Heart left ventricle (tissue), 13 donors: ENCODE data around the gene PTPN5.

ENCODE experiments used
- POLR2A ChIP-seq, 2 donors: fragments of 450-650 bp; IDR thresholded peaks; one replicate each; pipeline ENCODE4 v1.6.1; 2017; ENCODE audit warnings: antibody characterized with exemption in 2 of 2, mild to moderate bottlenecking in 2 of 2, moderate library complexity in 2 of 2
- TF ChIP-seq, protein P1 (sequence below), 12 donors: fragments of 200-600 bp; sonication (generic) in 4 of 12; IDR thresholded peaks; one replicate each; pipeline versions ENCODE4 v1.5.0 to v1.8.0; 2018 to 2022; ENCODE audit warnings: antibody characterized with exemption in 12 of 12, mild to moderate bottlenecking in 5 of 12
- donor health status: ischemic (EF 13 %, LVEDD 7.1; RV severe dilation, severe dysfunction).
- donor health status: DM: no; HTN: yes; CAD: no.
- donor health status: DM: no; HTN: no; CAD: no.
- donor health status: ischemic (EF 25% LVEDD 6.9; RV normal size, moderate dysfunction).
- donor health status: ischemic (EF 25% LVEDD 5.7; RV mildly dilated, moderate dysfunction).
- donor health status: ischemic (EF 35%, LVEDD 5.7; RV mildly dilated, moderate dysfunction).
- donor health status: nonischemic (EF 11% LVEDD 7.7; RV severe dilation, severe dysfunction).
- donor health status: DM: yes; HTN: yes; CAD: no.
- donor health status: PGD.
- donor health status: ischemic (EF 29% LVEDD 5.4; RV normal size, mild dysfunction).
- donor health status: nonischemic (EF 23%, LVEDD 6.1; RV moderate dilation, normal function).

DNA sequence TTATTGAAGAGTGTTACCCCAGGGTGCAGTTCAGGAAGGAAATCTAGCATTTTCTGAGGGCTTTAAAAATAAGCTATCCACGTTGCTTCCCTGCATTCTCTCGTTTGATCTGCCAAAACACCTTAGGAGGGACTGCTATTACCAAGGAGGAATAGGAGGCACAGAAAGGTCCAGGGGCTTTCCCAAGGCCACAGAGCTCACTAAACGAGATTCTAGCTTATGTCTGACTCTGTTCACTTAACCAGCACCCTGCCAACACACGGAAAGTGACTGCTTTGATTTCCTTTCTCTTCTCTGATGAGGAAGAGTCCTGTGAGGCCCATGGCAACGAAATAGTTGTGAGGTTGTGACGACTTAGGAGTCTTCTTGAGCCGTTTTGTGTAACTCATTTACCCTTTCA is 3.4 kb upstream of the PTPN5 start:
- no peak for TF ChIP-seq POLR2A (IDR thresholded peaks at IDR 0.05)
- TF ChIP-seq, protein P1, sequence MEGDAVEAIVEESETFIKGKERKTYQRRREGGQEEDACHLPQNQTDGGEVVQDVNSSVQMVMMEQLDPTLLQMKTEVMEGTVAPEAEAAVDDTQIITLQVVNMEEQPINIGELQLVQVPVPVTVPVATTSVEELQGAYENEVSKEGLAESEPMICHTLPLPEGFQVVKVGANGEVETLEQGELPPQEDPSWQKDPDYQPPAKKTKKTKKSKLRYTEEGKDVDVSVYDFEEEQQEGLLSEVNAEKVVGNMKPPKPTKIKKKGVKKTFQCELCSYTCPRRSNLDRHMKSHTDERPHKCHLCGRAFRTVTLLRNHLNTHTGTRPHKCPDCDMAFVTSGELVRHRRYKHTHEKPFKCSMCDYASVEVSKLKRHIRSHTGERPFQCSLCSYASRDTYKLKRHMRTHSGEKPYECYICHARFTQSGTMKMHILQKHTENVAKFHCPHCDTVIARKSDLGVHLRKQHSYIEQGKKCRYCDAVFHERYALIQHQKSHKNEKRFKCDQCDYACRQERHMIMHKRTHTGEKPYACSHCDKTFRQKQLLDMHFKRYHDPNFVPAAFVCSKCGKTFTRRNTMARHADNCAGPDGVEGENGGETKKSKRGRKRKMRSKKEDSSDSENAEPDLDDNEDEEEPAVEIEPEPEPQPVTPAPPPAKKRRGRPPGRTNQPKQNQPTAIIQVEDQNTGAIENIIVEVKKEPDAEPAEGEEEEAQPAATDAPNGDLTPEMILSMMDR (IDR thresholded peaks at IDR 0.05) = no peak
